ENCODE measurements around the gene SRRM3.
"Not testable (repeated sequence)": the region's sequence is repeated elsewhere in the genome, so short reads cannot be mapped to it uniquely, and the experiment has no call there.

Gene SRRM3, protein sequence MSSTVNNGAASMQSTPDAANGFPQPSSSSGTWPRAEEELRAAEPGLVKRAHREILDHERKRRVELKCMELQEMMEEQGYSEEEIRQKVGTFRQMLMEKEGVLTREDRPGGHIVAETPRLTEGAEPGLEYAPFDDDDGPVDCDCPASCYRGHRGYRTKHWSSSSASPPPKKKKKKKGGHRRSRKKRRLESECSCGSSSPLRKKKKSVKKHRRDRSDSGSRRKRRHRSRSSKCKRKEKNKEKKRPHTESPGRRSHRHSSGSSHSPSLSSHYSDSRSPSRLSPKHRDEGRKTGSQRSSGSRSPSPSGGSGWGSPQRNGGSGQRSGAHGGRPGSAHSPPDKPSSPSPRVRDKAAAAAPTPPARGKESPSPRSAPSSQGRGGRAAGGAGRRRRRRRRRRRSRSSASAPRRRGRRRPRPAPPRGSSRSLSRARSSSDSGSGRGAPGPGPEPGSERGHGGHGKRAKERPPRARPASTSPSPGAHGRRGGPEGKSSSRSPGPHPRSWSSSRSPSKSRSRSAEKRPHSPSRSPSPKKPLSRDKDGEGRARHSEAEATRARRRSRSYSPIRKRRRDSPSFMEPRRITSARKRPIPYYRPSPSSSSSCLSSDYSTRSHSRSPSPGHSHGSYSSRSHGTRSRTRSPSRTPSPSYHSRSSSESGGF

DNA sequence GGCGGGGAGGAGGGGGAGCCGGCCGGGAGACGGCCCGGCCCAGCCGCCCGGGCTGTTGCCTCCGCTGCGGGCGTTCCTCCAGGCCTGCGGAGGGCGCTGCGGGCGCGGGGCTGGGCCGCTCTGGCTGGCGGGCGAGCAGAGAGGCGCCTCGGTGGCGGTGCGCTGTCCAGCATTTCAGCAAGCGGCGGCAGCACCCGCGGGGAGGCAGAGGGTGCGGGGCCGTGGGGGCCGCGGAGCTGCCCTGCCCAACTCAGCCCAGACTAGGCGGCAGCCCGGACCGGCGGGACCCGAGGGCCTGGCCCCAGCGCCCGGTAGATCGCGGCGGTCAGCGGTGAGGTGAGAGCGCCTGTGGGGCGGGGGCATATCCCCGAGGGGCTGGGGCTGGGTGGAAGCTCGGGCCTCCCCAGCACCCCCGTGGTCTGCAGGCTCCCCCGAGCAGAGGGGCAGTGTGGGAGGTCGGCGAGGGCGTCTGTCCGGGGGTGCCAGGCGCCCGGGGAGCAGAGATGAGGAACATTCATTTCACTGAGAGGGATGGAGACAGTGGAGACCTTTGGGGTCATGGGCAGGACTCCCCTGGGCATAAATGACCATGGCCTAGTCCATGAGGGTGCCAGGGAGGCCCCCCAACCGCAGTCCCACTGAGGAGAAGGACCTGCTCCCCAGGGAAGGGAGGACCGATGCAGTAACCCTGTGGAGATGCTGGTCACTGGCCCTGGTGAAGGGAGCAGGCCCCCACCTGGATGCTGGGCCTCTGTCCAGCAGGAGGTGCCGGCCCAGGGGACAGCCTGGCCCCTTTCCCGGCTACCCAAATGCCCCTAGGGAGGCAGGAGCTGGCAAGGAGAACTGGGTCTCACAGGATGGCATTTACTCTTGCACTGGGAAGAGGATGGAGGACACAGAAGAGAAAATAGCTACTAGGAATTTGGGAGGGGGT, at the start of gene SRRM3:
Gene SRRM3, plus strand, starts transcription at position 165 of the 934 bp plus-strand sequence. CDS start 33,171 bp downstream, outside the sequence.
- TF ChIP-seq, protein P1, sequence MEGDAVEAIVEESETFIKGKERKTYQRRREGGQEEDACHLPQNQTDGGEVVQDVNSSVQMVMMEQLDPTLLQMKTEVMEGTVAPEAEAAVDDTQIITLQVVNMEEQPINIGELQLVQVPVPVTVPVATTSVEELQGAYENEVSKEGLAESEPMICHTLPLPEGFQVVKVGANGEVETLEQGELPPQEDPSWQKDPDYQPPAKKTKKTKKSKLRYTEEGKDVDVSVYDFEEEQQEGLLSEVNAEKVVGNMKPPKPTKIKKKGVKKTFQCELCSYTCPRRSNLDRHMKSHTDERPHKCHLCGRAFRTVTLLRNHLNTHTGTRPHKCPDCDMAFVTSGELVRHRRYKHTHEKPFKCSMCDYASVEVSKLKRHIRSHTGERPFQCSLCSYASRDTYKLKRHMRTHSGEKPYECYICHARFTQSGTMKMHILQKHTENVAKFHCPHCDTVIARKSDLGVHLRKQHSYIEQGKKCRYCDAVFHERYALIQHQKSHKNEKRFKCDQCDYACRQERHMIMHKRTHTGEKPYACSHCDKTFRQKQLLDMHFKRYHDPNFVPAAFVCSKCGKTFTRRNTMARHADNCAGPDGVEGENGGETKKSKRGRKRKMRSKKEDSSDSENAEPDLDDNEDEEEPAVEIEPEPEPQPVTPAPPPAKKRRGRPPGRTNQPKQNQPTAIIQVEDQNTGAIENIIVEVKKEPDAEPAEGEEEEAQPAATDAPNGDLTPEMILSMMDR (IDR thresholded peaks at IDR 0.05; ENCODE audit: low read depth, low read length, missing control alignments): peak; percentile 72
- H3K4me3 ChIP-seq (ENCODE audit: low read depth, low read length): no peak within 1 kb of the TSS
- DNase-seq (ENCODE audit: low read depth): no peak

DNA sequence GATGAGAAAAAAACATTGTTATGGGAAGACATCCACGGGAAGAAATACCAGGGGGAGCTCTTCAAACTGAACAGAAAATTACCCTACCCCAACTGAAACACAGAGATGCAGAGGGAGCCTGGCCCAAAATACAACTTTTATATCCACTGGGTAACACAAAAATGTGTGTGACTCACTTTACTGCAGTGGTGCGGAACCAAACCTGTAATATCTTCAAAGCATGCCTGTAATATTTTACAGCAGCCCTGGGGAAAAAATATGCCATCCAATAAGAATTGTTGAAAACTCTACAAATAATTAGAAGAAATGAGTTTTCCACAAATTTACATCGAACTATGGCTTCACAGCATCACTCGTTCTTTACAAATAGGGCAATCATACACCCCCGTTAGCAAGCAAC, 49.8 kb upstream of the SRRM3 start:
- no peak overlapping the region for H3K4me3 ChIP-seq (ENCODE audit: low read depth, low read length)
- TF ChIP-seq, protein P1 (IDR thresholded peaks at IDR 0.05; ENCODE audit: low read depth, low read length, missing control alignments): no peak
- DNase-seq (ENCODE audit: low read depth): no peak

DNA sequence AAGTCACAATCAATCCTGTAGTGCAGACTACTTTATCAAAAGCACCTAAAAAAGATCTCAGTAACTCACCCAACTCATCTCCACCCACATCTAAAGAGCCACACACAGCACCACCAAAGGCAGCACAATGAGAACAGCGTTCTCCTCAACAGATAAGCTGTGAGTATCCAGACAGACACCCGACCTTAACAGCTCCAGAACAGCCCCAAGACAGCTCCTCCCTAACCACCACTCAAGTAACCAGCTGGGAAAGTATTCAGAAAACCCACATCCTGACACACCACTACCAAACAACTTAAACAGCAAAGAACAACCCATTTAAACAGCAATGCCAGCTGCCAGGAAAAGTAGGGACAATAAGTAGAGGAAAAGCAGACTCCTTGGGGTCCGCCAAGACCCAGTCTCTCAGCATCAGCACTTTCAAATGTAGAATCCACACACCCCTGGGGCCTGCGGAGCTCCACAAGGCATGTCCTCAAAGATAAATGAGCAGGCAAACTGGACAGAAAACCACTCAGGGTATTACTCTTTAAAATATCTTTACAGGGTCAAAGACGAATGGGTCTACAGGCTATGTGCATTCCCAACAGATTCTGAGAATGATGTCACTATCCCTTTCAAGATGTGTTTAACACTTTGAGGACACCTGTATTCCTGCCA, 48.0 kb upstream of the SRRM3 start:
- DNase-seq (ENCODE audit: low read depth); H3K4me3 ChIP-seq (ENCODE audit: low read depth, low read length): not testable (repeated sequence)

DNA sequence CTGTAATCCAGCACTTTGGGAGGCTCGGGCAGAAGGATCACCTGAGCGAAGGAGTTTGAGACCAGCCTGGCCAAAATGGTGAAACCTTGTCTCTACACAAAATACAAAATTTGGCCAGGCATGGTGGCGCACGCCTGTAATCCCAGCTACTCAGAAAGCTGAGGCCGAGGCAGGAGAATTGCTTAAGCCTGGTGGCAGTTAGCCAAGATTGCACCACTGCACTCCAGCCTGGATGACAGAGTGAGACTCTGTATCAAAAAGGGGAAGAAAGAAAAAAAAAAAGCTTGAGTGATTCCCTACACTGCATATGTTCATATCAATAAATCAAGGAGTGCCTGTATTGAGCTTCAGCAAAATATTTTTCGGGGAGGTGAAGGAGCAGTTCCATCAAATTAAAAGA, 45.8 kb upstream of the SRRM3 start:
- TF ChIP-seq, protein P1 (IDR thresholded peaks at IDR 0.05; ENCODE audit: low read depth, low read length, missing control alignments): no peak
- no peak overlapping the region for H3K4me3 ChIP-seq (ENCODE audit: low read depth, low read length)
- no peak for DNase-seq (ENCODE audit: low read depth)

DNA sequence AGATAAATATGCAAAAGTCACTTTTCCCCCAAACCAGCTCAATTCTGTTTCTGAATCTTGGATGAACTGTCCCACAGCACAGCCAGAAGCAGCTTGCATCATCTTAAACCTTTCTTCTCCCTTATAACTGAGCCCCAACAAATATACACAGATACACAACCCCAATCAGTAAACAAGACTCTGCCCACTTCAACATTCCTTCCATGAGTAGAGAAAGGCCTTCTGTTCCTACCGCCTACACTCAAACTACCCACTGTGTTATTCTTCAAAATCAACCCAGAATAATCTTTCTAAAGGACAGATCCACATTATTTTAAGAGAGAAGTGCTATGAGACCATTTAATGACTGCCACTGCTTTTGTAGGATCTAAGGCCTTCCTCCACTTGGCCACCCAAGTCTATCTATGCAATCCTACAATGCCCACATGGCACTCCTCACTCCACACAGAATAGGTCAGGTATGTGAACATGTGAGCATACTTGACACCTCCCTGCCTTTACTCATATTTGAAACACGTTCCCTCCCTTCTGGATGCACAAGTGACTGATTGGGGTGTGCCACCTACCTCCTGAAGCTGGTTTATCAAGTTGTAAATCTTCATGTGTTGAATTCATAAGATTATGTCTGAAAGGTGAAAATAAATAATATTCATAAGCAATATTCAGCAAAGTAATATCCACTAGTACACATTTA, 44.6 kb upstream of the SRRM3 start:
- not testable (repeated sequence) for DNase-seq (ENCODE audit: low read depth); H3K4me3 ChIP-seq (ENCODE audit: low read depth, low read length)

DNA sequence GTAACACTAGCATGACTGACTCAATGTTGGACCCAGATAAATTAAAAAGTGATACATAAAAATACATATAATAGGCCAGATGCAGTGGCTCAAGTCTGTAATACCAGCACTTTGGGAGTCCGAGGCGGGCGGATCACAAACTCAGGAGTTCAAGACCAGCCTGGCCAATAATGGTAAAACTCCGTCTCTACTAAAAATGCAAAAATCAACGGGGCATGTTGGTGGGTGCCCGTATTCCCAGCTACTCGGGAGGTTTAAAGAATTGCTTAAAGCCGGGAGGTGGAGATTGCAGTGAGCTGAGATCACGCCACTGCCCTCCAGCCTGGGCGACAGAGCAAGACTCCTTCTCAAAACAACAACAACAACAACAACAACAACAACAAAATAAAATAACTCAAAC, 43.3 kb upstream of the SRRM3 start:
- not testable (repeated sequence) for H3K4me3 ChIP-seq (ENCODE audit: low read depth, low read length); DNase-seq (ENCODE audit: low read depth)

DNA sequence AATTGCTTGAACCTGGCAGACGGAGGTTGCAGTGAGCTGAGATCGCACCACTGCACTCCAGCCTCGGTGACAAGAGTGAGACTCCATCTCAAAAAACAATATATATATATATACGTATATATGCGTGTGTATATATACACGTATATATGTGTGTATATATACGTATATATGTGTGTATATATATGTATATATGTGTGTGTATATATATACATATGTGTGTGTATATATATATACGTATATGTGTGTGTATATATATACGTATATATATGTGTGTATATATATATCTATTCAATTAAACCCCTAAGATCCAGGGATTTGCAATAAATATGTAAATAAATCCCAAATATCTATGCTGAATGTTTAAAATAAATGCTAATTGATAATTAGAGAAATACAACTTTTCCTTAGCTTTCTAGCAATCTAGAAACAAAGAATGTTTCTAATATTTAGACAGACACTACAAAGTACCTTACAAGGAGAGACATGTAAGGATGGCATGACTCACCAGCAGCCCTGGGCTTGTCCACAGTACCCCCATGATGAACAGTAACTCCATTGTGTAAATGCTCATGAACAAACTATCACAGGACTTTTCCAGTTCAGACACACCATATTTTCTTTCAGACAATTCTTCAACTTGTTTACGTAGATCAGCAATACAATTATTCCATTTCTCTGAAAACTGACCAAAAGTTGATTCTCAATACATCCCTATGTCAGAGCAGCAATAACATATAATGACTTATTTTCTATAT, 39.1 kb upstream of the SRRM3 start:
- DNase-seq (ENCODE audit: low read depth); H3K4me3 ChIP-seq (ENCODE audit: low read depth, low read length): not testable (repeated sequence)

DNA sequence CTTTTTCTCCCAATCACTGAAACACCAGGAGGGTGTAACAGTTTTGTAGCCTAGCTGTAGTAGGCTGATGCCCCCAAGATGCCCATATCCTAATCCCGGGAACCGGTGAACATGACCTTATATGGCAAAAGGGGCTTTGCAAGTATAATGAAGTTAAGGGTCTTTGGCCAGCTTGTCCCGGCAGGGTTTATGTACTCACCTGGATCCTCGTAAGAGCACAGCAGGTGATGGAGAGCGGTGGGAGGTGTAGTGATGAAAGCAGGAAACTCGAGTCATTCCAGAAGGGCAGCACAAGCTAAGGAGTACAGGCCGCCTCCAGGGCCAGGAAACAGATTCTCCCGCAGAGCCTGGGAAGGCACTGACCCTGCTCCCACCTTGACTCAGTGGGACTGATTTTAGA, 37.9 kb upstream of the SRRM3 start:
- not testable (repeated sequence) for H3K4me3 ChIP-seq (ENCODE audit: low read depth, low read length); DNase-seq (ENCODE audit: low read depth)
